Coronary artery (tissue), 2 donors: ENCODE results near the gene CYP27C1.

Source experiments
- DNase-seq: peaks from one replicate; pipeline ENCODE4 v3.0.0-alpha.2; 2017; ENCODE audit warnings: low spot score
- H3K27ac ChIP-seq, 2 donors: fragments of 200-600 bp; sonication (generic); one replicate each; pipeline ENCODE4 v1.5.1; 2016 to 2019
- H3K4me3 ChIP-seq: fragments of 200-600 bp; sonication (generic); 2 replicates; pipeline ENCODE4 v1.5.1; 2016; ENCODE audit warnings: mild to moderate bottlenecking, moderate library complexity
- TF ChIP-seq, protein P1 (sequence below): fragments of 200-600 bp; sonication (generic); IDR thresholded peaks from one replicate; pipeline ENCODE4 v1.5.1; 2019; ENCODE audit warnings: antibody characterized with exemption

The CYP27C1 gene, protein sequence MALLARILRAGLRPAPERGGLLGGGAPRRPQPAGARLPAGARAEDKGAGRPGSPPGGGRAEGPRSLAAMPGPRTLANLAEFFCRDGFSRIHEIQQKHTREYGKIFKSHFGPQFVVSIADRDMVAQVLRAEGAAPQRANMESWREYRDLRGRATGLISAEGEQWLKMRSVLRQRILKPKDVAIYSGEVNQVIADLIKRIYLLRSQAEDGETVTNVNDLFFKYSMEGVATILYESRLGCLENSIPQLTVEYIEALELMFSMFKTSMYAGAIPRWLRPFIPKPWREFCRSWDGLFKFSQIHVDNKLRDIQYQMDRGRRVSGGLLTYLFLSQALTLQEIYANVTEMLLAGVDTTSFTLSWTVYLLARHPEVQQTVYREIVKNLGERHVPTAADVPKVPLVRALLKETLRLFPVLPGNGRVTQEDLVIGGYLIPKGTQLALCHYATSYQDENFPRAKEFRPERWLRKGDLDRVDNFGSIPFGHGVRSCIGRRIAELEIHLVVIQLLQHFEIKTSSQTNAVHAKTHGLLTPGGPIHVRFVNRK

DNA sequence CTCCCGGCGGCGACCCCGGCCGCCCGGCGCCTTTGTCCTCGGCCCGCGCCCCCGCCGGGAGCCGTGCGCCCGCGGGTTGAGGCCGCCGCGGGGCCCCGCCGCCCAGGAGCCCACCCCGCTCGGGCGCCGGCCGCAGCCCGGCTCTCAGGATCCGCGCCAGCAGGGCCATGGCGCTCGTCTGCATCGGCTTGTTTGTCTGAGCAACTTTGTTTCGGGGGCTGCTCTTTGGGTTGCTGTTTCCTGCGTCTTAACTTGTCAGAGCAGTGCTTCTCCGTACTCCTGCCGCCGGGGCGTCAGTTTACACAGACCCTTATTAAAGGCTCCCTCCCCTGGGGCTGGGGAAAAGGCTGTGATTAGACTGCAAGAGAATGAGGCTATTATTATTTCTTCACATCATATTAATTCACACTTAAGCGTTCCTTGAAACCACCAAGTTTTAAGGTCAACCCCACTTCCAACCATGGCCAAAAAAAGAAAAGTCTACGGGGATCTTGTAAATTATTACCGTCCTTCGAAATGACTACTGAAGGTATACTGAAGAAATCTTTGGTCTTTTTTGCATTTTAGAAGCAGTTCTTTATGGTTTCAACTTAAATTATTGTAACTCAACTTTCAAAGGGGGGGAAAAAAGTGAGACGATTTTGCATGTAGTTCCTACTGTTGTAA is at the start of gene CYP27C1:
Gene CYP27C1 (minus strand): TSS at position 198 of the 666 bp plus-strand sequence. CDS start 29 bp downstream, at position 169.
- Histone ChIP-seq H3K4me3 (peak within 1 kb of the TSS; percentile 76), H3K27ac (peak within 1 kb of the TSS in 1 of 2 donors; percentile 22)
- TF ChIP-seq, protein P1, sequence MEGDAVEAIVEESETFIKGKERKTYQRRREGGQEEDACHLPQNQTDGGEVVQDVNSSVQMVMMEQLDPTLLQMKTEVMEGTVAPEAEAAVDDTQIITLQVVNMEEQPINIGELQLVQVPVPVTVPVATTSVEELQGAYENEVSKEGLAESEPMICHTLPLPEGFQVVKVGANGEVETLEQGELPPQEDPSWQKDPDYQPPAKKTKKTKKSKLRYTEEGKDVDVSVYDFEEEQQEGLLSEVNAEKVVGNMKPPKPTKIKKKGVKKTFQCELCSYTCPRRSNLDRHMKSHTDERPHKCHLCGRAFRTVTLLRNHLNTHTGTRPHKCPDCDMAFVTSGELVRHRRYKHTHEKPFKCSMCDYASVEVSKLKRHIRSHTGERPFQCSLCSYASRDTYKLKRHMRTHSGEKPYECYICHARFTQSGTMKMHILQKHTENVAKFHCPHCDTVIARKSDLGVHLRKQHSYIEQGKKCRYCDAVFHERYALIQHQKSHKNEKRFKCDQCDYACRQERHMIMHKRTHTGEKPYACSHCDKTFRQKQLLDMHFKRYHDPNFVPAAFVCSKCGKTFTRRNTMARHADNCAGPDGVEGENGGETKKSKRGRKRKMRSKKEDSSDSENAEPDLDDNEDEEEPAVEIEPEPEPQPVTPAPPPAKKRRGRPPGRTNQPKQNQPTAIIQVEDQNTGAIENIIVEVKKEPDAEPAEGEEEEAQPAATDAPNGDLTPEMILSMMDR: no peak
- DNase-seq: no peak

DNA sequence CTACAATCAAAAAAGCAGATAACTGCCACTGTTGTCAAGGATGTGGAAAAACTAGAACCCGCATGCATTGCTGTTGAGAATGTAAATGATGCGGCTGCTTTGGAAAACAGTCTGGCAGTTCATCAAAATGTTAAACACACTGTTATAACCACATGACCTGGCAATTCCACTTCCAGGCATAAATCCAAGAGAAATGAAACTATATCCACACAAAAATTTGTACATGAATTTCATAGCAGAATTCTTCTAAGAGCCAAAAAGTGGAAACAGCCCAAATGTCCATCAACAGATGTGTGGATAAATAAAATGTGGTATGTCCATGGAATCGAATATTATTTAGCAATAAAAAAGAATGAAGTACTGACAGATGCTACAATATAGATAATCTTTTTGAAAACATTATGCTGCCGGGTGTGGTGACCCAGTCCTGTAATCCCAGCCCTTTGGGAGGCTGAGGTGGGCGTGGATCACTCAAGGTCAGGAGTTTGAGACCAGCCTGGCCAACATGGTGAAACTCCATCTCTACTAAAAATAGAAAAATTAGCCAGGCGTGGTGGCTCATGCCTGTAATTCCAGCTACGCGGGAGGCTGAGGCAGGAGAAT is 41.8 kb upstream of the CYP27C1 start:
- no peak overlapping the region for H3K27ac ChIP-seq
- TF ChIP-seq, protein P1: no peak
- DNase-seq: no peak
- H3K4me3 ChIP-seq: no peak overlapping the region

DNA sequence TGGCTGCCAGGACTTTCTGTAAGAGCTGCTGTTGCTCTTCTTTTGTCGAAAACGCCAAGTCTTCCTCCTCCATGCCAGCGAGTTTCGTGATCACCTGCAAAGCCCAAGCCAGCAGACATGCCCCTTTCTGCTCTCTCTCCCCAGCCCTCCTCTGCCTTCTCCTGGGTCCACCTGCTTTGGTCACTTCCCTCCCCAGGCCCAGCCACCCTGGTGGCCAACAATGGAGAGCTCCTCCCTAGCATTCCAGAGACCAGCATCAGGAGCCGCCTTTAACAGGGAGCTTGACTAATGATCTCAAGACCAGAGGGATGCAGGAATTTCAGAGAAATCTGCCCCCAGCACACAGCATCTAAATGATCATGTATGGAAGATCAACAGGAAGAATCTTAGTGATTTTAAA is 39.3 kb upstream of the CYP27C1 start:
- no peak overlapping the region for H3K27ac ChIP-seq
- H3K4me3 ChIP-seq: no peak overlapping the region
- DNase-seq: no peak
- TF ChIP-seq, protein P1: no peak

DNA sequence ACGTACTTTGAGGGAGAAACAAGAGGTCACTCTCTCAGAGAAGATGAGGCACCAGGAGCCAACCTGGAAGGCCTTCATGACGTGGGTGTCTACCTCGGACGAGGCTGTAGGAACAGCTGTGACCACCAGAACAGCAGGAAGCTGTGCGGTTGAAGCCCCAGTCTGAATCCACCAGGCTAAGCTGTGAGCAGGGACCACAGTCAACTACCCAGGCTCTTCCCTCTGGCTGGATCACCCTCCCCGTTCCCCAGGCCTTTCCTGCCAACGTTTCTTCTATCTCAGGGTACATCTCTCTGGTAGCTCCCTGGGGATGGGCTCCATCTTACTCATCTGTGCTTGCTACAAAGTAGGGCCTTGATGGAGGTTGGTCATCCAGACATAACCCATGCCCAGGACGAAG is 36.8 kb upstream of the CYP27C1 start:
- H3K4me3 ChIP-seq: no peak overlapping the region
- H3K27ac ChIP-seq: no peak overlapping the region
- no peak for DNase-seq
- TF ChIP-seq, protein P1: no peak

DNA sequence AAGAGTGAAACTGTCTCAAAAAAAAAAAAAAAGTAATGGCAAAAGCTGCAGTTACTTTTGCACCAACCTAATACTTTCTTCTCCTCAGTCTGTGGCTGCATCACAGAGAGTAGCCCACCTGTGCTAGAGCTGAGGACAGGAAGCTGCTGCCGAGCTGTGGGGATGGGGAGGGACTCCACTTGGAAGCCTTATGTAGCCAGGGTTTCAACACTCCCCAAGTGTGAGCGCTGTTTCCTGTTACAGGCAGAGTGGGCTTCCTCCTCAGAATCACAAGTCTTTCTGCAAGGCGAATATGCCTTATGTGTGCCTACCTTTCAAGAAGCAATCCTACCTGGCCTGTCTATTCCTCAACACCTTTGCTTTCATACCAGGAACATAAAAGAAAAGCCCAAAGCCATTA is 36.3 kb upstream of the CYP27C1 start:
- DNase-seq: no peak
- TF ChIP-seq, protein P1: no peak

DNA sequence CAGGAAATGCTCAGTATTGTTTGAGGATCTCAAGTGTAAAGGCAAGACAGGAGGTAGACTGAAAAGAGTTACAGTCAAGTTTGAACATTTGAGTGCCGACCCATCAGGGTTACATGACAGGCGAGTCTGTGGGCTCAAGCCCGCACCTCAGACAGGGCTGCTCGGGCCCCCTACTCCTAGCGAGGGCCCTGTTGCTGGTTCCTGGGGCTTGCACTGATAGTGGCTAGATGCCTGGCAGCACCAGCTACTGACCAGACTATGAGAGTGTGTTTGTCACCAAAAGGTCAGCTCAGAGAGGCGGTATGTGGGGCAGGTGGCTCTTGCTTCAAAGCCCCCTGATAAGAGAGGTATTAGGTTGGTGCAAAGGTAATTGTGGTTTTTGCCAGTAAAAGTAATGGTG is 35.6 kb upstream of the CYP27C1 start:
- H3K4me3 ChIP-seq: no peak overlapping the region
- TF ChIP-seq, protein P1: no peak
- H3K27ac ChIP-seq: no peak overlapping the region
- no peak for DNase-seq

More for the DNA sequence above, 36.3 kb upstream of the CYP27C1 start:
- Histone ChIP-seq H3K27ac (no peak overlapping the region), H3K4me3 (no peak overlapping the region)
